SHP77 (cell line): ENCODE results near the gene MYO18A.

Source experiments
- DNase-seq, 2 experiments: peaks; one replicate each; lab custom pipeline; 2025; lab: John Stamatoyannopoulos, UW

The MYO18A gene

DNA sequence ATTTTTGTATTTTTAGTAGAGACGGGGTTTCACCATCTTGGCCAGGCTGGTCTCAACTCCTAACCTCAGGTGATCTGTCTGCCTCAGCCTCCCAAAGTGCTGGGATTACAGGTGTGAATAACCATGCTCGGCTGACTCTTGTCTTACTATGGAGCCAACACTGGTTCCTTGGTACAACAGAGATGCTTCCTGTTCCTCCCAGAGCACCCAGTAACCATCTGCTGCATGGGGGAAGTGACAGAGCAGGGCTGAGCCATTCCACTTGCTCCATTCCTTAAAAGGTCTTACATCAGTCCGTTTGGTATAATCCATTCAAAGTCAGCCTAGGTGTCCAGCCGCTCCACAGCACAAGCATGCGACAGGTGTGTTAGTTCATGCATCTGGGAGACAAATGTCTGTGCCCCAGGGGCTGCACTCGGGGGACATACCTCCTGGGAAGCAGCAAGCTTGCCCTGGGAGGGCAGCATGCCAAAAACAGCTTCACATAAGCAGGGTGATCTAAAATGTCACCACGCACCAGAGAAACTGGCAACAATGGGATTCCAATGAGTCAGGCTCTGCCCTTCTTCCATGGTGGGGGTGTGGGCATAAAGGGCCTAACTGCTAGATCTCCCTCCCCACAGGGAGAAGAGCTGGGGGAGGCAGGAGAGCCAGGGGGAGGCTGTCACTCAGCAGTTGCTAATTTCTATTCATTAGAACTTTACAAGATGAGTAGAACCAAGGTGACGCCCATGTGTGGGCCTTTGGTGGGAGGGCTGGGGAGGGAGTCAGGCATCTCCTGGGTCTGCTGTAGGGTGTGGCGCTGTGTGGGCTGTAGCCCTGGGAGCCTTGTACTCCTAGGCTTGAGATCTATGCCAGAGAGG lies 101.8 kb downstream of the MYO18A start:
- DNase-seq = no peak

DNA sequence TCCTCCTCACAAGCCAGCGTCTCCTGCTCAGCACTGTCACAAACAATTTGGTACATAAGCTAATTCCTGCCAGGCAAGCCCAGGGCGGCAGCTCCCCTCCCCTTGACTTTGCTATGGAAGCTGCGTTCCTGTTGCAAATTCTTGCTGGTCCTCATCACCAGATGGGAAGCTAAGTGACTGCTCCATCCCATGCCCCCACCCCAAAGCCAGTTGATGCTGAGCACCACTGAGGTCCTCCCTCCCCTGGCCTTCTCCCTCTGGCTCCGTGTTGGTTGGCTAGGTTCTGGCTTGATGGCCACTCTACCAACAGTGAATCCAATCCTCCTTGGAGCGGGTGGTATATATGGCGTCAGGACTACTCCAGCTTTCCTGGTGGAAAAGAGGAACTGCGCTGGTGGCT lies 102.9 kb downstream of the MYO18A start:
- DNase-seq = no peak

DNA sequence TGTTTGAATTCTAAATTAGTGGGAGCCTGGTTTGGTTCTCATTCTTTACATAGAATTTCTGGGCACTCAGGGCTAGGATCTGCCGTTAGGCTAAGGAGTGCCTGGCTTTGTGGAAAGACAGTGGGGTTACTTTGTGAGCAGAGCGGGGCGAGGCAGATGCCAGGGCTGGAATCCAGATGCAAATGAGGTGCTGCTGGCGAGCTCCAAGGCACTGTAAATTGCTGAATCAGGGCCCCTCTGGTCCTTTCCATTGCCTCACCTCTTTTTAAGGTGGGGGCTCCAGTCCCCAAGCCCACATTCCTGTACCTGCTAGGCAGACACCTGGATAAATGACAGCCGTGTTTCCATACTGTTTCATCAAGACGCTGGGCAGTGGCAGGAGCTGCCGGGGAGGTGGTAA lies 103.5 kb downstream of the MYO18A start:
- DNase-seq = no peak

DNA sequence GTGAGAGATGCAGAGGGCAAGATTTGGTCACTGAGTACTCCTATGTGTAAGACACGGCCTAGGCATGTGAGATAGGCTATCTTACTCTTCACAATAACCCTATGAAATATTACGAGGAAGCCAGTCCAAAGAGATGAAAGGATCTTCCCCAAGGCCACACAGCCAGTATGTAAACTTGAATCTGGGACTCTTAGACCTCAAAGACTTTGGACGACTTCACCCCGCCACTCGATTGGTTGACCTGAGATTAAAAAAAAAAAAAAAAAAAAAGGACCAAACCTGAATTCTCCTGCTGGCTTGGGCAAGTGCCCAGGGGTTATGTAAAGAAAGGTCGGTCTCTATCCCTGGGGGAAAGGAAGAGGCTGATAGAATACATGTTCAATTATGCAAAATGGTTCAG lies 104.1 kb downstream of the MYO18A start:
- no peak for DNase-seq

GRCh38 chr17:29074488-29074887 lies 105.7 kb downstream of the MYO18A start:
- DNase-seq = no peak

GRCh38 chr17:29073520-29073919 lies 106.7 kb downstream of the MYO18A start:
- DNase-seq = no peak

- DNase-seq = no peak
These were observed 107.2 kb downstream of the MYO18A start for GRCh38 chr17:29073045-29073444.

DNA sequence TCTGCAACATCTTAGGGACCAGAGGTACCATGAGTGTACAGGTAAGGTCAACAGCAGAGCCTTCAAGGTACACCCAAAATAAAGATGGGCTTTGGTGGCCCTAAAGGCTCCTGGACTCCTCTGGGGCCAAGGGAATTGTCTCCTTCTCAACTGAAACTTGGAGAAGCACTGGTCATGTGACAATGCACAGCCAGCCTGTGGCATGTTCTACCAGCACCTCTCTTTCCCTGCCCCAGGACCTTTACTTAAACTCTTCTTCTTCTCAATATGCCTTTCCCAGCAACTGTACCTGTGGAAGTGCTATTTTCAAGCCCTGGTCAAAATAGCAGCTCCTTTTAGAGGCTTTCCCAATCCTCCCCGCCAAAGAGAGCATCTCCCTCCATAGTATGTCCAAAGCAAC lies 108.9 kb downstream of the MYO18A start:
- DNase-seq = no peak

- DNase-seq = no peak
These were observed 109.4 kb downstream of the MYO18A start for GRCh38 chr17:29070781-29071180.

GRCh38 chr17:29070308-29070707 lies 109.9 kb downstream of the MYO18A start:
- no peak for DNase-seq

GRCh38 chr17:29069526-29070041 lies 110.6 kb downstream of the MYO18A start:
- no peak for DNase-seq

- no peak for DNase-seq
These were observed 111.4 kb downstream of the MYO18A start for GRCh38 chr17:29068818-29069217.

DNA sequence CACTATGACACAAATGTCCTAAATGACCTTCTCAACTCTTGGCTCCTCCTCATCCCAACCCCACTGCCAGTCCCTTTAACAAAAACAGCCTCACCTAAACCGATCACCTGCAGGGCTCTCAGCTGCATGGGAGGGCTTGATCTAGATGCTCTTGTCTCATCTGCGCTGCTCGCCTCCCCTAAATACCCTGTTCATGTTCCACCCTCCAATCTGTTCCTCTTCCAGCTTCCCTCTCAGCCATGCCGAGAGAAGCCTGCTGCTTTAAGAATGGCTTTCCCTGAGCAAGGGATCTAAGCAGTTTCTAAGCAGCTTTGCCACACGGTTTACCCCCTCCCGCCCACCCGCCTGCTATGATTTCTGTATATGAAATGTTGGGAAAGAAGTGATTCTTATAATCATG lies 113.6 kb downstream of the MYO18A start:
- no peak for DNase-seq

DNA sequence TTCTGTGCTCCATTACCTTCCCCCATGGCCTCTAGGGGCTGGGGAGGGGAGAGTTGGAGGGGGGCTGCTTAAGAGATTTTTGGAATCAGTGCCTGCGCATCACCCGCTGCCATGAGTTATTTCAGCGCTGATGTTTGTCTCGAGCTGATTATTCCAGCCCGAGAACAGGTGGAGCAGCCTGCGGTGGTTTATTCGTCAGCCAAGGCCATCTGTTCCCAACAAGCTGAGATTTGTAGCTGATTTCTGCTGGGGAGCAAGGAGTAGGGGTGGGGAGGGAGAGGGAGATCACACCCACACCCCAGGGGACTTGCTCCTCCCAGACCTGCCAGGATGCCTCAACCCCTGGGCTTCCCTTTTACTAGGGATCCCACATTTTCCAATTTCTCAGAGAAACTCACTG lies 114.2 kb downstream of the MYO18A start:
- DNase-seq = no peak

DNA sequence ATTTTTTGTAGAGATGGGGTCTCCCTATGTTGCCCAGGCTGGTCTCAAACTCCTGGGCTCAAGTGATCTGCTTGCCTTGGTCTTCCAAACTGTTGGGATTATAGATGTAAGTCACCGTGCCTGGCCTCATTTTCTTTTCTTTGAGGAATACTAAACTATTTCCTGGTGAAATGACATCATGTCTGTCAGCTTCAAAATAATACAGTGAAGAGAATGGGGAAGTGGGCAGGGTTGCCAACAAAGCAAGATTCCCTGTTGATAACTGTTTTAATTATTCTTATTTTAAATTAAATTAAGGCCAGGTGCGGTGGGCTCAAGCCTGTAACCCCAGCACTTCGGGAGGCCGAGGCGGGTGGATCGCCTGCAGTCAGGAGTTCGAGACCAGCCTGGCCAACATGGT lies 116.2 kb downstream of the MYO18A start:
- no peak for DNase-seq

DNA sequence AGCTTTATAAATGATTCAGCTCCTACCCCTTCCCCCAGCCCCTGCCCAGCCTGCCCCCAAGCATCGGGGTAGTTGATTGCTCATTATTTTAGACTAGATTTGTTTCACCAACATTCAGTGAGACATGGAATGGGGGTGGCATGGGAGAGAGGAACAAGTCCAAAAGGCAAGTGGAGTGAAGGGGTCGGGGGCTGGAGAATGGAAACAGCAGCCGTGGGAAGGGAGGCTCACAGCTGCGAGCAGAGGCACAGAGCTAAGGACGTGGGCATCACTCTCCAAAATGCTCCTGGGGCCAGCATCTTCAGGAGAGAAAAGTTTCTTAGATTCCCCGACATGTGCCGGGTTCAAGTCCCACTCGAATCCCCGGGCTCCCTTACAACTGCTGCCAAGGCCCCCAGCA lies 118.0 kb downstream of the MYO18A start:
- DNase-seq = no peak

GRCh38 chr17:29061036-29061435 lies 119.2 kb downstream of the MYO18A start:
- no peak for DNase-seq

GRCh38 chr17:29060475-29060874 lies 119.7 kb downstream of the MYO18A start:
- no peak for DNase-seq

GRCh38 chr17:29059281-29059680 lies 120.9 kb downstream of the MYO18A start:
- DNase-seq = peak in 1 of 2 experiments; percentile 12

GRCh38 chr17:29058391-29058790 lies 121.8 kb downstream of the MYO18A start:
- no peak for DNase-seq

GRCh38 chr17:29057361-29057760 lies 122.8 kb downstream of the MYO18A start:
- DNase-seq = no peak

GRCh38 chr17:29054835-29055234 lies 125.4 kb downstream of the MYO18A start:
- no peak for DNase-seq

- DNase-seq = no peak
These were observed 128.5 kb downstream of the MYO18A start for GRCh38 chr17:29051731-29052130.

DNA sequence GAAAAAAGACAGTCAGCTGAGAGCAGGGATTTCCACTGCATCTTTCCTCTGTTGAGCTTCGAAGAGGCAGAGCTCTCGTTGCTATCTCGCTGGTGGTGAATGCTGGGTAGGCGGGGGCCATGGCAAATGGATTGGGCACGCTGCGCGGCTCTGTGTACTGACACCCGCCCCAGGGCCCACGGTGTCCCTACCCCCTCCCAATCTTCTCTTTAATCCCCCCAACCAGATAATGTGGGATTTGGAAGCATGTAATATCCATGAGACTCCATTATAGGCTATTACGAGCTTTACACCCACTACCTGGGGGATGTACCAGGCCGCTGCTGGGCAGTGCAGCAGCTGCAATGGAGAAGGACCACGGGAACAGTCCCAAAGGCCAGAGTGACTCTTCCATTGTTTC lies 129.0 kb downstream of the MYO18A start:
- no peak for DNase-seq
